Fibroblast of lung (primary cell): ENCODE measurements around the gene RAB36.

ENCODE experiments used
- CTCF ChIP-seq, 2 donors: IDR thresholded peaks in 1 of 2; conservative IDR thresholded peaks in 1 of 2; 1 replicate in 1 of 2; 2 replicates in 1 of 2; pipeline ENCODE4 v1.5.1; 2011 to 2012; ENCODE audit warnings: low read length in 2 of 2, control low read depth in 1 of 2, inconsistent platforms in 1 of 2, low read depth in 1 of 2, mild to moderate bottlenecking in 1 of 2
- EZH2 ChIP-seq: IDR thresholded peaks from 2 replicates; pipeline ENCODE4 v1.5.1; 2012; ENCODE audit warnings: low read length, control low read depth, mild to moderate bottlenecking; ENCODE audit errors: missing control alignments

GRCh38 chr22:23125512-23126103 is 19.7 kb upstream of the RAB36 start:
- TF ChIP-seq CTCF (conservative IDR thresholded peaks at IDR 0.05 in 1 of 2, IDR thresholded peaks at IDR 0.05 in 1 of 2; ENCODE audit: low read depth in 1 of 2, low read length in 2 of 2), result no peak
- TF ChIP-seq EZH2, result no peak
